Prostate gland (tissue), 2 donors: ENCODE results near the gene LRP2. TPM values are rescaled to one million over a fixed set of nuclear protein-coding genes. Genes with fewer than 3 reads are reported as not detected.
A peak's percentile ranks its signal among the peaks of the same experiment; 100 is the strongest.

Experiments
- DNase-seq: peaks from one replicate; pipeline ENCODE4 v3.0.0-alpha.2; 2019; ENCODE audit warnings: low spot score
- H3K27ac ChIP-seq, 2 donors: fragments of 200-600 bp; sonication (generic); 2 replicates each; pipeline ENCODE4 v1.5.1; 2017 to 2019
- H3K27me3 ChIP-seq: fragments of 200-600 bp; sonication (generic); replicated peaks from 2 replicates; pipeline ENCODE4 v1.5.1; 2019; ENCODE audit not compliant: insufficient read depth
- H3K36me3 ChIP-seq, 2 donors: fragments of 200-600 bp; sonication (generic); 1 replicate in 1 of 2; 2 replicates in 1 of 2; pipeline versions ENCODE4 v1.5.1 to v1.8.1; 2017 to 2019
- H3K4me1 ChIP-seq: fragments of 200-600 bp; sonication (generic); replicated peaks from 2 replicates; pipeline ENCODE4 v1.5.1; 2019
- H3K4me3 ChIP-seq, 2 donors: fragments of 200-600 bp; sonication (generic); 2 replicates each; pipeline ENCODE4 v1.5.1; 2017 to 2019
- H3K9me3 ChIP-seq: fragments of 200-600 bp; sonication (generic); 2 replicates; pipeline ENCODE4 v1.5.1; 2017
- POLR2A ChIP-seq: fragments of 450-650 bp; IDR thresholded peaks from one replicate; pipeline ENCODE4 v1.6.1; 2016; ENCODE audit warnings: antibody characterized with exemption, mild to moderate bottlenecking
- POLR2AphosphoS5 ChIP-seq: sonication (generic); formaldehyde crosslinking; IDR thresholded peaks from one replicate; pipeline ENCODE4 v1.6.1; 2017; ENCODE audit warnings: antibody characterized with exemption
- WGBS: methylation state at CpG from one replicate; pipeline ENCODE4 v1.1.5; 2018; 5-methylcytosine and 5-hydroxymethylcytosine counted together
- intact Hi-C: fragments of 100-400 bp; cut with DNase I; formaldehyde crosslinking; loops from one replicate; pipeline ENCODE4 v1.14.2; 2022
- total RNA-seq, 2 donors: library from RNA; depleted of rRNA; stranded (reverse); fragments of >200 nt; gene quantifications; one replicate each; pipeline ENCODE4 v1.1.0, GENCODE V29; 2016
- TF ChIP-seq, protein P1 (sequence below), 4 experiments: fragments of 200-600 bp in 2 of 4; fragments of 450-650 bp in 2 of 4; sonication (generic) in 2 of 4; IDR thresholded peaks; 1 replicate in 3 of 4; 2 replicates in 1 of 4; pipeline ENCODE4 v1.5.1; 2016 to 2019; ENCODE audit warnings: antibody characterized with exemption in 4 of 4, mild to moderate bottlenecking in 2 of 4, moderate library complexity in 2 of 4

Gene LRP2
- total RNA-seq, 2 donors from 2014 or later = 1.6 to 9.5 TPM

DNA sequence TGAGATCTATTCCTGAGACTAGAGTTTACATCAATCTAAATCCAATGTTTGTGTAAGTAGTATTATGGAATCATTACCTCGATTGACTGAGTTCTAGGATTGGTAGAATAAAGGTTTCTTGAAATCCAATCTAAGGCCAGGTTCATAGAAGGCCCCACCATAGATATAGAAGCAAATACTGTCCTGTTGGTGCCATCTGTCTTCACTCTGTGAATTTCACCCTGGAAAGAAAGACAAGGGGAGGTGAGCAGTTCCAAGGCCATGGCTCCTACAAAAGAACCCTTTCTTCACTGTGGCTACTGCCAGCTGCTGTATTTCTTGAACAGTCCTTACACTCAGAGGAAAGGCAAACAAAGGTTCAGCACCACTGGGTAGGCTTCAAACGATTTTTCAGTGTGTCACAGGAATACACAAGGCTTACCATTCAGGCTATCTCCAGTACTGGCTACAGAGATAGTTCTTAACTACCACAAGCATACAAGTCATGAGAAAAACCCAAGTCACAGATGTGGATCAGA lies 137.0 kb downstream of the LRP2 start:
- 50% methylated on average over 2 of the region's 2 CpGs for WGBS
- H3K4me3 ChIP-seq = no peak overlapping the region
- no peaks in the 10 kb centered on the region for H3K4me1 ChIP-seq
- H3K27ac ChIP-seq = no peak overlapping the region
- TF ChIP-seq, protein P1, sequence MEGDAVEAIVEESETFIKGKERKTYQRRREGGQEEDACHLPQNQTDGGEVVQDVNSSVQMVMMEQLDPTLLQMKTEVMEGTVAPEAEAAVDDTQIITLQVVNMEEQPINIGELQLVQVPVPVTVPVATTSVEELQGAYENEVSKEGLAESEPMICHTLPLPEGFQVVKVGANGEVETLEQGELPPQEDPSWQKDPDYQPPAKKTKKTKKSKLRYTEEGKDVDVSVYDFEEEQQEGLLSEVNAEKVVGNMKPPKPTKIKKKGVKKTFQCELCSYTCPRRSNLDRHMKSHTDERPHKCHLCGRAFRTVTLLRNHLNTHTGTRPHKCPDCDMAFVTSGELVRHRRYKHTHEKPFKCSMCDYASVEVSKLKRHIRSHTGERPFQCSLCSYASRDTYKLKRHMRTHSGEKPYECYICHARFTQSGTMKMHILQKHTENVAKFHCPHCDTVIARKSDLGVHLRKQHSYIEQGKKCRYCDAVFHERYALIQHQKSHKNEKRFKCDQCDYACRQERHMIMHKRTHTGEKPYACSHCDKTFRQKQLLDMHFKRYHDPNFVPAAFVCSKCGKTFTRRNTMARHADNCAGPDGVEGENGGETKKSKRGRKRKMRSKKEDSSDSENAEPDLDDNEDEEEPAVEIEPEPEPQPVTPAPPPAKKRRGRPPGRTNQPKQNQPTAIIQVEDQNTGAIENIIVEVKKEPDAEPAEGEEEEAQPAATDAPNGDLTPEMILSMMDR (IDR thresholded peaks at IDR 0.05) = no peak
- no peak for TF ChIP-seq POLR2AphosphoS5
- no peak for TF ChIP-seq POLR2A
- no peaks in the 10 kb centered on the region for H3K27me3 ChIP-seq
- no peaks in the 10 kb centered on the region for H3K36me3 ChIP-seq
- no peaks in the 10 kb centered on the region for H3K9me3 ChIP-seq
- intact Hi-C loops = no loop called here
- DNase-seq = no peak

DNA sequence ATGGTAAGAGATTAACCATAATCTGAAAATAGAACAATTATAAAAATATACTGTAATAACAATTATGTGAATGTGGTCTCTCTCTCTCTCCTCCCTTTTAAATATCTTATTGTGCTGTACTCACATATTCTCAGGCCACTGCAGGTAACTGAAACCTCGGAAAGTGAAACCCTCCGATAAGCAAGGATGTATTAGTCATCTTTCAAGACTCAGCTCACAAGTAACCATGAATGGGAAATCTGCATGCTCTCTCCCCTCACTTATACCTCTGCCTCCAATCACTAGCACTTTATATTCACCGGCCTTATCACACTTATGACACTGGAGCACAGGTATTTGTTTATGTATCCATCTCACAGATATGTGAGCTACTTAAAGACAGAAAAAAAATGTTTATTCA lies 139.7 kb downstream of the LRP2 start:
- 72% methylated on average over 3 of the region's 3 CpGs for WGBS
- intact Hi-C loops = no loop called here
- H3K9me3 ChIP-seq = no peaks in the 10 kb centered on the region
- DNase-seq = no peak
- TF ChIP-seq, protein P1 (IDR thresholded peaks at IDR 0.05) = no peak
- no peak for TF ChIP-seq POLR2AphosphoS5
- TF ChIP-seq POLR2A = no peak
- H3K27ac ChIP-seq = no peak overlapping the region
- no peaks in the 10 kb centered on the region for H3K4me1 ChIP-seq
- no peaks in the 10 kb centered on the region for H3K36me3 ChIP-seq
- H3K27me3 ChIP-seq = no peaks in the 10 kb centered on the region
- H3K4me3 ChIP-seq = no peak overlapping the region

DNA sequence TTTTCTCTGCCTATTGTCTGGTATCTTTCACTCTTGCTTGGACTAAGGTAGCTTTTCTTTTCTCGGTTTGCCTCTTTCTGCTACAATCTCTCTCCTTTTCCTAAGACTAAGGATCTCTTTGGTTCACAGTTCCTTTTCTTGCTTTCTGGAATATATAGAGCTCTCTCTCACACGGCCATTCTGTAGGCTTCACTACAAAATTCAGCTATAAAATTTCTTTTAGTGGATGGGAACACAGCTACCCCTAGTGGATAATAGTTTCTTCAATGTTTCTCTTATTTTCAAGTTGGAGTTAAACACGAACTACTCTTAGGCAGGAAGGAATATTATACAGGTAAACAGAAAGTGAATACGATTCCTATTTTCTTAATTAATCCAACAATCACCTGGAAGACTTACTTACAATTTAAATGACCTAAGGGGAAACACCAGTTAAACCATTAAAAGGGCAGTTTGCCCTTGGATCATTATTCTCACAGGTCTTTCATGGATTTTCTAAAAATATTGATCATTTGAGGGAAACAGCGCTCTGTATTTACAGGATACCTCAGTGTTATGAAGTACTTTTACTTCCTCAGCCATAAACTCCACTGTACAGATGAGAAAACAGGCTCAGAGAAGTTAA lies 140.5 kb downstream of the LRP2 start:
- DNase-seq = no peak
- WGBS = 37% methylated on average over 5 of the region's 5 CpGs
- Histone ChIP-seq H3K36me3 (no peaks in the 10 kb centered on the region), H3K9me3 (no peaks in the 10 kb centered on the region), H3K4me3 (no peak overlapping the region), H3K27me3 (no peaks in the 10 kb centered on the region), H3K4me1 (no peaks in the 10 kb centered on the region), H3K27ac (no peak overlapping the region)
- TF ChIP-seq, protein P1 (IDR thresholded peaks at IDR 0.05) = peak in 3 of 4 experiments; percentile 33 to 52 (median 46)
- no peak for TF ChIP-seq POLR2AphosphoS5
- intact Hi-C loops = no loop called here

DNA sequence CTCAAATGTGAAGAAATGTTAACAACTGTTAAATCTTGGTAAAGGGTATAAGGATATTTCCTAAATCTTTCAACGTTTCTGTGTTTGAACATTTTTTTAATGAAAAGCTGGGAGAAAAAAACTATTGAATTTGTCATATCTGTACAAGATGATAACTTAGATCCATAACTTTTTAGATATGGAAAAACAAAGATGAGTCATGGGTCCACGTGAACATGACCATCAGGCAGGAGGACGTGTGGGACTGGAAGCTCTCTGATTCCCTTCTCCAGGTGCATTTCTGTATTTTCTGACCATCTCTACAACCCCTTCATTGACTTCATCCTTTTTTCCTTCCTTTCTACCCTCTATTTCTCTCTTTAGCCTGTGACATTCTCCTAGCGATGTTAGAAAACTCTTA lies 151.4 kb downstream of the LRP2 start:
- H3K9me3 ChIP-seq = no peaks in the 10 kb centered on the region
- H3K36me3 ChIP-seq = no peaks in the 10 kb centered on the region
- no peaks in the 10 kb centered on the region for H3K4me1 ChIP-seq
- no peak for DNase-seq
- H3K27me3 ChIP-seq = no peaks in the 10 kb centered on the region
- no peak for TF ChIP-seq POLR2A
- TF ChIP-seq, protein P1 (IDR thresholded peaks at IDR 0.05) = no peak
- TF ChIP-seq POLR2AphosphoS5 = no peak
- WGBS = 87% methylated on average over 4 of the region's 4 CpGs
- no peak overlapping the region for H3K4me3 ChIP-seq
- intact Hi-C loops = no loop called here
- no peak overlapping the region for H3K27ac ChIP-seq

DNA sequence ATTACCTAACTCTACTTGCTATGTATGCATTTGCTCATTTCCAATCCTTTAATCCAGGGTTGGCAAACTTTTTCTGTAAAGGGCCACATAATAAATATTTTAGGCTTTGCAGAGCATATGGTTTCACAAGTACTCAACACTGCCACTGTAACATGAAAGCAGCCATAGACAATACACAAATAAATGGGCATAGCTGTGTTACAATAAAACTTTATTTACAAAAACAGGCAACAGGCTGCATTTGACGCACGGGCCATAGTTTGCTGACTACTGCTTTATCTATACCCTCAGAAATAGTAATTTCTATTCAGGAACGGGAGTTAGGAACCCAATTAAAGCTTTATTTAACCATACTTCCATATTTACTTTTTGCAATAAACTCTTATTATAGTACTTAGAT lies 154.3 kb downstream of the LRP2 start:
- WGBS = 91% methylated on average over 3 of the region's 3 CpGs

More for the DNA sequence above, 154.3 kb downstream of the LRP2 start:
- H3K27me3 ChIP-seq = no peaks in the 10 kb centered on the region
- H3K4me1 ChIP-seq = no peaks in the 10 kb centered on the region
- H3K4me3 ChIP-seq = no peak overlapping the region
- H3K9me3 ChIP-seq = no peaks in the 10 kb centered on the region
- TF ChIP-seq POLR2A = no peak
- TF ChIP-seq, protein P1 (IDR thresholded peaks at IDR 0.05) = no peak
- TF ChIP-seq POLR2AphosphoS5 = no peak
- DNase-seq = no peak
- intact Hi-C loops = no loop called here
- H3K27ac ChIP-seq = no peak overlapping the region
- H3K36me3 ChIP-seq = no peaks in the 10 kb centered on the region
